Measurements from ENCODE around the gene DOCK10.

The DOCK10 gene

DNA sequence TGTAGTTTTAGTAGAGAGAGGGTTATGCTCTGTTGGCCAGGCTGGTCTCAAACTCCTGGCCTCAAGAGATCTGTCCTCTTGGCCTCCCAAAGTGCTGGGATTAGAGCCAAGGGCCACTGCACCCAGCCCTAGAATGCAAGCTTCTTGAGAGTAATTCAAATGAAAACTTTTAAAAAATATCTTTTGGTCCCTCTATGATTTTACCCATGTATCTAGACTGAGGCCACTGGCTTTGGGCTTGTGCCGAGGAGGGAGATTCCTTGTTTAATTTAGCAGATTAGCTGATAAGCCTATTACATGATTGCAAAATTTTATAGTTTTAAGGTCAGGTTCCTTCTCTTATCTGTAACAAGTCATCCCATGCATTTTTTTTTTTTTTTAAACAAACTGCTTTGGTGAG is 266.6 kb downstream of the DOCK10 start (continued):
- TF ChIP-seq, protein P1, sequence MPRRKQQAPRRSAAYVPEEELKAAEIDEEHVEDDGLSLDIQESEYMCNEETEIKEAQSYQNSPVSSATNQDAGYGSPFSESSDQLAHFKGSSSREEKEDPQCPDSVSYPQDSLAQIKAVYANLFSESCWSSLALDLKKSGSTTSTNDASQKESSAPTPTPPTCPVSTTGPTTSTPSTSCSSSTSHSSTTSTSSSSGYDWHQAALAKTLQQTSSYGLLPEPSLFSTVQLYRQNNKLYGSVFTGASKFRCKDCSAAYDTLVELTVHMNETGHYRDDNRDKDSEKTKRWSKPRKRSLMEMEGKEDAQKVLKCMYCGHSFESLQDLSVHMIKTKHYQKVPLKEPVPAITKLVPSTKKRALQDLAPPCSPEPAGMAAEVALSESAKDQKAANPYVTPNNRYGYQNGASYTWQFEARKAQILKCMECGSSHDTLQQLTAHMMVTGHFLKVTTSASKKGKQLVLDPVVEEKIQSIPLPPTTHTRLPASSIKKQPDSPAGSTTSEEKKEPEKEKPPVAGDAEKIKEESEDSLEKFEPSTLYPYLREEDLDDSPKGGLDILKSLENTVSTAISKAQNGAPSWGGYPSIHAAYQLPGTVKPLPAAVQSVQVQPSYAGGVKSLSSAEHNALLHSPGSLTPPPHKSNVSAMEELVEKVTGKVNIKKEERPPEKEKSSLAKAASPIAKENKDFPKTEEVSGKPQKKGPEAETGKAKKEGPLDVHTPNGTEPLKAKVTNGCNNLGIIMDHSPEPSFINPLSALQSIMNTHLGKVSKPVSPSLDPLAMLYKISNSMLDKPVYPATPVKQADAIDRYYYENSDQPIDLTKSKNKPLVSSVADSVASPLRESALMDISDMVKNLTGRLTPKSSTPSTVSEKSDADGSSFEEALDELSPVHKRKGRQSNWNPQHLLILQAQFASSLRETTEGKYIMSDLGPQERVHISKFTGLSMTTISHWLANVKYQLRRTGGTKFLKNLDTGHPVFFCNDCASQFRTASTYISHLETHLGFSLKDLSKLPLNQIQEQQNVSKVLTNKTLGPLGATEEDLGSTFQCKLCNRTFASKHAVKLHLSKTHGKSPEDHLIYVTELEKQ (tag by site-specific recombination; IDR thresholded peaks at IDR 0.05; ENCODE audit: borderline replicate concordance) = no peak
- TF ChIP-seq ZNF664 (tag by site-specific recombination; IDR thresholded peaks at IDR 0.05) = no peak

DNA sequence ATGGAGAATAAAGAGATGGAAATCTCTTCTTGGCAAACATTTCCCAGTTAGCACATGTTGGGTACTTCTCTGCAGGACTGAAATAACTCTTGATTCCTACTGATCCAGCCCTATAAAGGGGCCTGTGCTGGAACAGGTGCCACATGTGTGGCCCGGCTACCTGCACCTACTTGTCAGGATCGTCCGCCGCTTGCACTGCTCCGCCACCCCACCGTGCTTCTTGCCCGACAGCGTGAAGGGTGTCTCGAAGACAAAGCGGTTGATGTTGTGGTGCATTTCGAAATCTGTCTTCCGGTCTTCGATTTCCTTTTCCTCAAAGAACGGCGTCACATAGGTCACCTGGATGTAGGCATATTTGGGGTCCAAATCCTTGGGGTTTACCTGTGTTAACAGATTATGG is 267.5 kb downstream of the DOCK10 start:
- Histone ChIP-seq H3K36me3 (ENCODE audit: control insufficient read depth in 2 of 2, insufficient read depth in 1 of 2, low read length in 2 of 2) (no peaks in the 10 kb centered on the region), H3K4me1 (ENCODE audit: control insufficient read depth, insufficient read depth, low read length) (no peaks in the 10 kb centered on the region), H3K4me3 (ENCODE audit: low read depth, low read length) (no peak overlapping the region), H3K9me3 (ENCODE audit: control insufficient read depth, insufficient read depth, low read depth, low read length) (no peaks in the 10 kb centered on the region), H3K27ac (ENCODE audit: extremely low read depth, low read depth, low read length) (no peak overlapping the region)
- TF ChIP-seq, protein P2, sequence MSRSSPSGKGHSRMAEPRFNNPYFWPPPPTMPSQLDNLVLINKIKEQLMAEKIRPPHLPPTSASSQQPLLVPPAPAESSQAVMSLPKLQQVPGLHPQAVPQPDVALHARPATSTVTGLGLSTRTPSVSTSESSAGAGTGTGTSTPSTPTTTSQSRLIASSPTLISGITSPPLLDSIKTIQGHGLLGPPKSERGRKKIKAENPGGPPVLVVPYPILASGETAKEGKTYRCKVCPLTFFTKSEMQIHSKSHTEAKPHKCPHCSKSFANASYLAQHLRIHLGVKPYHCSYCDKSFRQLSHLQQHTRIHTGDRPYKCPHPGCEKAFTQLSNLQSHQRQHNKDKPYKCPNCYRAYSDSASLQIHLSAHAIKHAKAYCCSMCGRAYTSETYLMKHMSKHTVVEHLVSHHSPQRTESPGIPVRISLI (tag by site-specific recombination; IDR thresholded peaks at IDR 0.05) = no peak
- TF ChIP-seq ZNF596 (tag by site-specific recombination; IDR thresholded peaks at IDR 0.05) (no peak), ZNF223 (tag by site-specific recombination; IDR thresholded peaks at IDR 0.05) (no peak), OVOL3 (tag by site-specific recombination; IDR thresholded peaks at IDR 0.05) (no peak), ZNF791 (tag by site-specific recombination; IDR thresholded peaks at IDR 0.05) (no peak), SETDB1 (IDR thresholded peaks at IDR 0.05; ENCODE audit: insufficient read length, low read length) (no peak), ZNF391 (tag by site-specific recombination; IDR thresholded peaks at IDR 0.05; ENCODE audit: borderline replicate concordance, low read depth) (no peak), GLI2 (tag by site-specific recombination; IDR thresholded peaks at IDR 0.05; ENCODE audit: borderline replicate concordance, low read depth) (no peak), ZNF184 (tag by site-specific recombination; IDR thresholded peaks at IDR 0.05) (no peak), ZNF426 (tag by site-specific recombination; IDR thresholded peaks at IDR 0.05) (no peak), ZNF366 (tag by site-specific recombination; conservative IDR thresholded peaks at IDR 0.05) (no peak), ZNF843 (tag by site-specific recombination; IDR thresholded peaks at IDR 0.05) (no peak), BCL11B (tag by site-specific recombination; IDR thresholded peaks at IDR 0.05; ENCODE audit: low read depth) (no peak)
- TF ChIP-seq, protein P3, sequence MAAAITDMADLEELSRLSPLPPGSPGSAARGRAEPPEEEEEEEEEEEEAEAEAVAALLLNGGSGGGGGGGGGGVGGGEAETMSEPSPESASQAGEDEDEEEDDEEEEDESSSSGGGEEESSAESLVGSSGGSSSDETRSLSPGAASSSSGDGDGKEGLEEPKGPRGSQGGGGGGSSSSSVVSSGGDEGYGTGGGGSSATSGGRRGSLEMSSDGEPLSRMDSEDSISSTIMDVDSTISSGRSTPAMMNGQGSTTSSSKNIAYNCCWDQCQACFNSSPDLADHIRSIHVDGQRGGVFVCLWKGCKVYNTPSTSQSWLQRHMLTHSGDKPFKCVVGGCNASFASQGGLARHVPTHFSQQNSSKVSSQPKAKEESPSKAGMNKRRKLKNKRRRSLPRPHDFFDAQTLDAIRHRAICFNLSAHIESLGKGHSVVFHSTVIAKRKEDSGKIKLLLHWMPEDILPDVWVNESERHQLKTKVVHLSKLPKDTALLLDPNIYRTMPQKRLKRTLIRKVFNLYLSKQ (tag by site-specific recombination; IDR thresholded peaks at IDR 0.05; ENCODE audit: borderline replicate concordance) = no peak
- TF ChIP-seq, protein P4, sequence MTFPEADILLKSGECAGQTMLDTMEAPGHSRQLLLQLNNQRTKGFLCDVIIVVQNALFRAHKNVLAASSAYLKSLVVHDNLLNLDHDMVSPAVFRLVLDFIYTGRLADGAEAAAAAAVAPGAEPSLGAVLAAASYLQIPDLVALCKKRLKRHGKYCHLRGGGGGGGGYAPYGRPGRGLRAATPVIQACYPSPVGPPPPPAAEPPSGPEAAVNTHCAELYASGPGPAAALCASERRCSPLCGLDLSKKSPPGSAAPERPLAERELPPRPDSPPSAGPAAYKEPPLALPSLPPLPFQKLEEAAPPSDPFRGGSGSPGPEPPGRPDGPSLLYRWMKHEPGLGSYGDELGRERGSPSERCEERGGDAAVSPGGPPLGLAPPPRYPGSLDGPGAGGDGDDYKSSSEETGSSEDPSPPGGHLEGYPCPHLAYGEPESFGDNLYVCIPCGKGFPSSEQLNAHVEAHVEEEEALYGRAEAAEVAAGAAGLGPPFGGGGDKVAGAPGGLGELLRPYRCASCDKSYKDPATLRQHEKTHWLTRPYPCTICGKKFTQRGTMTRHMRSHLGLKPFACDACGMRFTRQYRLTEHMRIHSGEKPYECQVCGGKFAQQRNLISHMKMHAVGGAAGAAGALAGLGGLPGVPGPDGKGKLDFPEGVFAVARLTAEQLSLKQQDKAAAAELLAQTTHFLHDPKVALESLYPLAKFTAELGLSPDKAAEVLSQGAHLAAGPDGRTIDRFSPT (tag by site-specific recombination; IDR thresholded peaks at IDR 0.05) = no peak
- TF ChIP-seq, protein P5, sequence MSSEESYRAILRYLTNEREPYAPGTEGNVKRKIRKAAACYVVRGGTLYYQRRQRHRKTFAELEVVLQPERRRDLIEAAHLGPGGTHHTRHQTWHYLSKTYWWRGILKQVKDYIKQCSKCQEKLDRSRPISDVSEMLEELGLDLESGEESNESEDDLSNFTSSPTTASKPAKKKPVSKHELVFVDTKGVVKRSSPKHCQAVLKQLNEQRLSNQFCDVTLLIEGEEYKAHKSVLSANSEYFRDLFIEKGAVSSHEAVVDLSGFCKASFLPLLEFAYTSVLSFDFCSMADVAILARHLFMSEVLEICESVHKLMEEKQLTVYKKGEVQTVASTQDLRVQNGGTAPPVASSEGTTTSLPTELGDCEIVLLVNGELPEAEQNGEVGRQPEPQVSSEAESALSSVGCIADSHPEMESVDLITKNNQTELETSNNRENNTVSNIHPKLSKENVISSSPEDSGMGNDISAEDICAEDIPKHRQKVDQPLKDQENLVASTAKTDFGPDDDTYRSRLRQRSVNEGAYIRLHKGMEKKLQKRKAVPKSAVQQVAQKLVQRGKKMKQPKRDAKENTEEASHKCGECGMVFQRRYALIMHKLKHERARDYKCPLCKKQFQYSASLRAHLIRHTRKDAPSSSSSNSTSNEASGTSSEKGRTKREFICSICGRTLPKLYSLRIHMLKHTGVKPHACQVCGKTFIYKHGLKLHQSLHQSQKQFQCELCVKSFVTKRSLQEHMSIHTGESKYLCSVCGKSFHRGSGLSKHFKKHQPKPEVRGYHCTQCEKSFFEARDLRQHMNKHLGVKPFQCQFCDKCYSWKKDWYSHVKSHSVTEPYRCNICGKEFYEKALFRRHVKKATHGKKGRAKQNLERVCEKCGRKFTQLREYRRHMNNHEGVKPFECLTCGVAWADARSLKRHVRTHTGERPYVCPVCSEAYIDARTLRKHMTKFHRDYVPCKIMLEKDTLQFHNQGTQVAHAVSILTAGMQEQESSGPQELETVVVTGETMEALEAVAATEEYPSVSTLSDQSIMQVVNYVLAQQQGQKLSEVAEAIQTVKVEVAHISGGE (tag by site-specific recombination; conservative IDR thresholded peaks at IDR 0.05; ENCODE audit: low read depth) = no peak
- ChIA-PET POLR2A (no interaction called here), CTCF (interaction anchor here (3.6 kb wide), 1 partner anchor 417 kb away, joined by 9 read pairs; no protein-coding TSS in a partner anchor)
